ENCODE results near the gene MCAT. TPM values are rescaled to one million over a fixed set of nuclear protein-coding genes. Genes with fewer than 3 reads are reported as not detected.

The MCAT gene
- total and polyA plus RNA-seq, 2 donors (not counting 3 experiments of a cell fraction or from before 2014, with no cell fraction given) = 16.9 to 23.2 TPM

GRCh38 chr22:43155789-43156188, 12.6 kb upstream of the MCAT start:
- ChIA-PET CTCF (interaction anchor here (0.7 kb wide), 1 partner anchor 13 kb away, joined by 4 read pairs; no protein-coding TSS in a partner anchor), POLR2A (no interaction called here)
- DNase-seq (ENCODE audit: low read depth, low spot score) = no peak
- Histone ChIP-seq H3K4me2 (ENCODE audit: insufficient read depth, low read length) (no peak overlapping the region), H3K9me3 (replicated peaks; ENCODE audit: control insufficient read depth, insufficient read depth, low read length) (no peaks in the 10 kb centered on the region), H2AFZ (ENCODE audit: low read depth, low read length) (no peak overlapping the region), H4K20me1 (replicated peaks; ENCODE audit: control insufficient read depth, extremely low read depth, insufficient read depth, low read length) (no peaks in the 10 kb centered on the region), H3K79me2 (ENCODE audit: control insufficient read depth, insufficient read depth, low read length) (peaks cover 64% of the 10 kb centered on the region), H3K9ac (replicated peaks; ENCODE audit: extremely low read depth, insufficient read depth, low read length) (no peak overlapping the region), H3K9me1 (replicated peaks; ENCODE audit: control insufficient read depth, extremely low read depth, insufficient read depth, low read length) (no peaks in the 10 kb centered on the region), H3K4me1 (ENCODE audit: control insufficient read depth, extremely low read depth, insufficient read depth, low read length) (peaks cover 3% of the 10 kb centered on the region), H3K27ac (ENCODE audit: insufficient read depth, low read depth, low read length) (no peak overlapping the region), H3K36me3 (ENCODE audit: control insufficient read depth in 2 of 2, extremely low read depth in 1 of 2, insufficient read depth in 2 of 2, low read length in 2 of 2) (peaks cover 0 to 8% of the 10 kb centered on the region in 2 experiments), H3K27me3 (ENCODE audit: control insufficient read depth in 2 of 2, insufficient read depth in 2 of 2, low read length in 2 of 2) (no peaks in the 10 kb centered on the region), H3K4me3 (replicated peaks in 1 of 3; ENCODE audit: insufficient read depth in 1 of 3, low read depth in 1 of 3, low read length in 3 of 3) (no peak overlapping the region)
- intact Hi-C loops (cut with micrococcal nuclease) = no loop called here
- BruUV-seq (replicated peaks) = no TSS peak
- dilution Hi-C loops (cut with MboI; ENCODE audit: extremely low pct_ligation_motif_present, low sequenced_read_pairs) = no loop called here
- TF ChIP-seq CTCF (IDR thresholded peaks at IDR 0.05; ENCODE audit: extremely low read depth in 1 of 2, insufficient read depth in 1 of 2, low read depth in 1 of 2, low read length in 2 of 2) (no peak), MAX (IDR thresholded peaks at IDR 0.05; ENCODE audit: insufficient read depth, insufficient read length) (no peak), POLR2A (IDR thresholded peaks at IDR 0.05; ENCODE audit: low read depth, low read length) (no peak), MYC (IDR thresholded peaks at IDR 0.05; ENCODE audit: low read depth, low read length) (no peak), GATA2 (IDR thresholded peaks at IDR 0.05; ENCODE audit: insufficient read depth, insufficient read length, low read depth, low read length) (no peak), JUN (IDR thresholded peaks at IDR 0.05; ENCODE audit: borderline replicate concordance, insufficient read depth, insufficient read length, low read depth) (no peak), FOS (IDR thresholded peaks at IDR 0.05; ENCODE audit: borderline replicate concordance, insufficient read depth, low read length) (no peak), POLR2AphosphoS5 (IDR thresholded peaks at IDR 0.05; ENCODE audit: insufficient read depth, low read depth, low read length) (no peak), EZH2 (IDR thresholded peaks at IDR 0.05; ENCODE audit: borderline replicate concordance, low read depth, low read length, severe bottlenecking) (no peak)
- FAIRE-seq = no peak

Data from endothelial cell of umbilical vein (primary cell).